Measurements from ENCODE around the gene PPP1R27.

- TF ChIP-seq CTCF (IDR thresholded peaks at IDR 0.05) (no peak), POLR2AphosphoS5 (IDR thresholded peaks at IDR 0.05) (no peak), POLR2A (IDR thresholded peaks at IDR 0.05) (no peak)
These were observed 30.1 kb downstream of the PPP1R27 start for GRCh38 chr17:81804559-81805399.
